ENCODE measurements around the gene FAM13C.
"Not testable (repeated sequence)": the region's sequence is repeated elsewhere in the genome, so short reads cannot be mapped to it uniquely, and the experiment has no call there.

FAM13C gene

GRCh38 chr10:59242057-59242456 is 120.3 kb downstream of the FAM13C start:
- in situ Hi-C loops (cut with MboI; ENCODE audit: low sequenced_read_pairs): loop anchor here (5.0 to 25.0 kb wide), 2 partner anchors 380 to 570 kb away; no protein-coding TSS in a partner anchor
- DNase-seq (ENCODE audit: low spot score in 2 of 2): no peak
- H3K9me3 ChIP-seq: no peaks in the 10 kb centered on the region
- no peaks in the 10 kb centered on the region for H3K27me3 ChIP-seq (ENCODE audit: low read depth)
- H3K4me1 ChIP-seq: no peaks in the 10 kb centered on the region; the same call in 1 of the 2 replicates
- H3K36me3 ChIP-seq (replicated peaks): no peaks in the 10 kb centered on the region
- H3K4me3 ChIP-seq: no peak overlapping the region

- Histone ChIP-seq H3K4me3 (no peak overlapping the region), H3K36me3 (replicated peaks) (no peaks in the 10 kb centered on the region), H3K4me1 (no peaks in the 10 kb centered on the region; the same call in 1 of the 2 replicates), H3K27me3 (ENCODE audit: low read depth) (no peaks in the 10 kb centered on the region), H3K9me3 (no peaks in the 10 kb centered on the region)
- in situ Hi-C loops (cut with MboI; ENCODE audit: low sequenced_read_pairs): loop anchor here (5.0 to 25.0 kb wide), 2 partner anchors 382 to 572 kb away; no protein-coding TSS in a partner anchor
- peak; percentile 20 to 48 for DNase-seq (ENCODE audit: low spot score in 2 of 2)
Observed at GRCh38 chr10:59240582-59241183, 121.7 kb downstream of the FAM13C start.

GRCh38 chr10:59239108-59239507 is 123.2 kb downstream of the FAM13C start:
- not testable (repeated sequence) for H3K27me3 ChIP-seq (ENCODE audit: low read depth); H3K9me3 ChIP-seq; H3K4me3 ChIP-seq; H3K36me3 ChIP-seq (replicated peaks); H3K4me1 ChIP-seq; DNase-seq (ENCODE audit: low spot score in 2 of 2)
- in situ Hi-C loops (cut with MboI; ENCODE audit: low sequenced_read_pairs): loop anchor here (25.0 kb wide), 1 partner anchor 573 kb away; no protein-coding TSS in a partner anchor

- in situ Hi-C loops (cut with MboI; ENCODE audit: low sequenced_read_pairs): loop anchor here (25.0 kb wide), 1 partner anchor 575 kb away; no protein-coding TSS in a partner anchor
- Histone ChIP-seq H3K4me3 (no peak overlapping the region), H3K36me3 (replicated peaks) (no peaks in the 10 kb centered on the region), H3K27me3 (ENCODE audit: low read depth) (no peaks in the 10 kb centered on the region), H3K4me1 (no peaks in the 10 kb centered on the region; the same call in 1 of the 2 replicates), H3K9me3 (no peaks in the 10 kb centered on the region)
- no peak for DNase-seq (ENCODE audit: low spot score in 2 of 2)
Observed at GRCh38 chr10:59237775-59238174, 124.6 kb downstream of the FAM13C start.

- H3K4me3 ChIP-seq: no peak overlapping the region
- H3K36me3 ChIP-seq (replicated peaks): no peaks in the 10 kb centered on the region
- no peak for DNase-seq (ENCODE audit: low spot score in 2 of 2)
- no peaks in the 10 kb centered on the region for H3K9me3 ChIP-seq
- in situ Hi-C loops (cut with MboI; ENCODE audit: low sequenced_read_pairs): loop anchor here (25.0 kb wide), 1 partner anchor 576 kb away; no protein-coding TSS in a partner anchor
- H3K27me3 ChIP-seq (ENCODE audit: low read depth): no peaks in the 10 kb centered on the region
- no peaks in the 10 kb centered on the region; the same call in 1 of the 2 replicates for H3K4me1 ChIP-seq
Observed at GRCh38 chr10:59236064-59236697, 126.2 kb downstream of the FAM13C start.

- Histone ChIP-seq H3K36me3 (replicated peaks) (no peaks in the 10 kb centered on the region), H3K4me3 (no peak overlapping the region), H3K4me1 (no peaks in the 10 kb centered on the region), H3K27me3 (ENCODE audit: low read depth) (no peaks in the 10 kb centered on the region), H3K9me3 (no peaks in the 10 kb centered on the region)
- in situ Hi-C loops (cut with MboI; ENCODE audit: low sequenced_read_pairs): loop anchor here (25.0 kb wide), 1 partner anchor 577 kb away; no protein-coding TSS in a partner anchor
- peak; percentile 57 for DNase-seq (ENCODE audit: low spot score in 2 of 2)
Observed at GRCh38 chr10:59234816-59235429, 127.4 kb downstream of the FAM13C start.

- no peak for DNase-seq (ENCODE audit: low spot score in 2 of 2)
- Histone ChIP-seq H3K9me3 (no peaks in the 10 kb centered on the region), H3K36me3 (replicated peaks) (no peaks in the 10 kb centered on the region), H3K27me3 (ENCODE audit: low read depth) (no peaks in the 10 kb centered on the region), H3K4me1 (no peaks in the 10 kb centered on the region), H3K4me3 (no peak overlapping the region)
- in situ Hi-C loops (cut with MboI; ENCODE audit: low sequenced_read_pairs): loop anchor here (25.0 kb wide), 1 partner anchor 578 kb away; no protein-coding TSS in a partner anchor
Observed at GRCh38 chr10:59234194-59234593, 128.2 kb downstream of the FAM13C start.

GRCh38 chr10:59229441-59229840 is 132.9 kb downstream of the FAM13C start:
- Histone ChIP-seq H3K9me3 (no peaks in the 10 kb centered on the region), H3K4me1 (no peaks in the 10 kb centered on the region), H3K4me3 (no peak overlapping the region), H3K27me3 (ENCODE audit: low read depth) (no peaks in the 10 kb centered on the region), H3K36me3 (replicated peaks) (no peaks in the 10 kb centered on the region)
- in situ Hi-C loops (cut with MboI; ENCODE audit: low sequenced_read_pairs): loop anchor here (25.0 kb wide), 1 partner anchor 583 kb away; no protein-coding TSS in a partner anchor
- no peak for DNase-seq (ENCODE audit: low spot score in 2 of 2)

- no peaks in the 10 kb centered on the region for H3K9me3 ChIP-seq
- no peaks in the 10 kb centered on the region for H3K36me3 ChIP-seq (replicated peaks)
- DNase-seq (ENCODE audit: low spot score in 2 of 2): no peak
- H3K27me3 ChIP-seq (ENCODE audit: low read depth): no peaks in the 10 kb centered on the region
- in situ Hi-C loops (cut with MboI; ENCODE audit: low sequenced_read_pairs): loop anchor here (25.0 kb wide), 1 partner anchor 585 kb away; no protein-coding TSS in a partner anchor
- H3K4me3 ChIP-seq: no peak overlapping the region
- no peaks in the 10 kb centered on the region for H3K4me1 ChIP-seq
Observed at GRCh38 chr10:59227136-59227673, 135.1 kb downstream of the FAM13C start.

GRCh38 chr10:59225211-59225610 is 137.1 kb downstream of the FAM13C start:
- Histone ChIP-seq H3K27me3 (ENCODE audit: low read depth) (no peaks in the 10 kb centered on the region), H3K36me3 (replicated peaks) (no peaks in the 10 kb centered on the region), H3K4me1 (no peaks in the 10 kb centered on the region), H3K9me3 (no peaks in the 10 kb centered on the region), H3K4me3 (no peak overlapping the region)
- DNase-seq (ENCODE audit: low spot score in 2 of 2): no peak
- in situ Hi-C loops (cut with MboI; ENCODE audit: low sequenced_read_pairs): loop anchor here (25.0 kb wide), 1 partner anchor 587 kb away; no protein-coding TSS in a partner anchor

GRCh38 chr10:59223597-59223996 is 138.8 kb downstream of the FAM13C start:
- H3K4me3 ChIP-seq; H3K9me3 ChIP-seq; H3K27me3 ChIP-seq (ENCODE audit: low read depth); DNase-seq (ENCODE audit: low spot score in 2 of 2); H3K4me1 ChIP-seq; H3K36me3 ChIP-seq (replicated peaks): not testable (repeated sequence)
- in situ Hi-C loops (cut with MboI; ENCODE audit: low sequenced_read_pairs): loop anchor here (25.0 kb wide), 2 partner anchors 261 to 436 kb away; no protein-coding TSS in a partner anchor

GRCh38 chr10:59222788-59223187 is 139.6 kb downstream of the FAM13C start:
- Histone ChIP-seq H3K36me3 (replicated peaks) (no peaks in the 10 kb centered on the region), H3K4me1 (no peaks in the 10 kb centered on the region), H3K9me3 (no peaks in the 10 kb centered on the region), H3K4me3 (no peak overlapping the region), H3K27me3 (ENCODE audit: low read depth) (no peaks in the 10 kb centered on the region)
- DNase-seq (ENCODE audit: low spot score in 2 of 2): no peak
- in situ Hi-C loops (cut with MboI; ENCODE audit: low sequenced_read_pairs): loop anchor here (25.0 kb wide), 2 partner anchors 260 to 435 kb away; no protein-coding TSS in a partner anchor

- no peak for DNase-seq (ENCODE audit: low spot score in 2 of 2)
- H3K36me3 ChIP-seq (replicated peaks): no peaks in the 10 kb centered on the region
- H3K4me1 ChIP-seq: no peaks in the 10 kb centered on the region
- H3K9me3 ChIP-seq: no peaks in the 10 kb centered on the region
- in situ Hi-C loops (cut with MboI; ENCODE audit: low sequenced_read_pairs): loop anchor here (25.0 kb wide), 2 partner anchors 254 to 429 kb away; no protein-coding TSS in a partner anchor
- H3K27me3 ChIP-seq (ENCODE audit: low read depth): no peaks in the 10 kb centered on the region
- no peak overlapping the region for H3K4me3 ChIP-seq
Observed at GRCh38 chr10:59216178-59216869, 146.0 kb downstream of the FAM13C start.

Data from HAP-1 (cell line).